HG02571 (cell line): ENCODE data around the gene ZNF766.
"Not testable (repeated sequence)": the region's sequence is repeated elsewhere in the genome, so short reads cannot be mapped to it uniquely, and the experiment has no call there.

Experiments
- ATAC-seq: cut with Tn5 transposase; IDR thresholded peaks from one replicate; pipeline ENCODE4 v1.9.1; 2021; ENCODE audit warnings: mild to moderate bottlenecking, moderate library complexity; ENCODE audit not compliant: unreplicated experiment

ZNF766 gene

GRCh38 chr19:52269338-52270261 lies at the start of gene ZNF766:
TSS of gene ZNF766 (plus strand) at chr19:52269587. CDS start at chr19:52269614, 27 bp downstream.
- ATAC-seq, result peak; percentile 99

- no peak for ATAC-seq
Observed at GRCh38 chr19:52219611-52220010, 49.8 kb upstream of the ZNF766 start.

GRCh38 chr19:52221031-52221430 lies 48.4 kb upstream of the ZNF766 start:
- ATAC-seq, result no peak

GRCh38 chr19:52221831-52222375 lies 47.5 kb upstream of the ZNF766 start:
- ATAC-seq, result no peak

- ATAC-seq, result no peak
Observed at GRCh38 chr19:52224211-52224610, 45.2 kb upstream of the ZNF766 start.

- no peak for ATAC-seq
Observed at GRCh38 chr19:52226652-52227051, 42.7 kb upstream of the ZNF766 start.

- ATAC-seq, result no peak
Observed at GRCh38 chr19:52227196-52227940, 42.0 kb upstream of the ZNF766 start.

- ATAC-seq, result no peak
Observed at GRCh38 chr19:52227980-52228379, 41.4 kb upstream of the ZNF766 start.

GRCh38 chr19:52229524-52229923 lies 39.9 kb upstream of the ZNF766 start:
- ATAC-seq, result no peak

- ATAC-seq, result no peak
Observed at GRCh38 chr19:52230685-52231084, 38.7 kb upstream of the ZNF766 start.

GRCh38 chr19:52231154-52231910 lies 38.1 kb upstream of the ZNF766 start:
- ATAC-seq, result no peak

- no peak for ATAC-seq
Observed at GRCh38 chr19:52234406-52234805, 35.0 kb upstream of the ZNF766 start.

GRCh38 chr19:52237197-52237596 lies 32.2 kb upstream of the ZNF766 start:
- ATAC-seq, result no peak

- ATAC-seq, result no peak
Observed at GRCh38 chr19:52237771-52238400, 31.5 kb upstream of the ZNF766 start.

- no peak for ATAC-seq
Observed at GRCh38 chr19:52244021-52244420, 25.4 kb upstream of the ZNF766 start.

- ATAC-seq, result no peak
Observed at GRCh38 chr19:52248241-52248640, 21.1 kb upstream of the ZNF766 start.

- no peak for ATAC-seq
Observed at GRCh38 chr19:52258426-52258825, 11.0 kb upstream of the ZNF766 start.

GRCh38 chr19:52265556-52265955 lies 3.8 kb upstream of the ZNF766 start:
- ATAC-seq, result not testable (repeated sequence)

GRCh38 chr19:52270266-52270885 lies 989 bp downstream of the ZNF766 start:
- ATAC-seq, result no peak

- ATAC-seq, result no peak
Observed at GRCh38 chr19:52273301-52273700, 3.9 kb downstream of the ZNF766 start.
